ENCODE measurements around the gene GAB1. TPM values are rescaled to one million over a fixed set of nuclear protein-coding genes. Genes with fewer than 3 reads are reported as not detected.

Gene GAB1
- total RNA-seq, 1 experiment from 2014 or later = 15.3 TPM

DNA sequence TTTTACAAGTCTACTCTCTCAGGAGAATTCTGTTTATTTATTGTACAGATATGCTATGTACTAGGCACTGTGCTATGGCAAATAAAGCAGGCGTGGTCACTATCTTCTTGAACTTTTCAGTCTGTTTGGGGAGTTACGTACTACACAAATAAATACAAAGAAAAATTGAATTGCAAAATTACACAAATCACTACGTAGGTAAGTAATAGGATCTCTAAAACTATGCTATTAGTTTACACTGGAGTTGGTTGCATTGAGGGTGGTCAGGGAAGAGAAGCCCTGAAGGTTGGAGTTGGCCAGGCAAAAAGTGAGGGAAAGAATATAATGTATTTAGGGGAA, 75.7 kb downstream of the GAB1 start:
- Histone ChIP-seq H2BK15ac (ENCODE audit: low read depth, low read length) (no peak overlapping the region), H3K4ac (ENCODE audit: low read depth, low read length) (no peak overlapping the region), H3K79me1 (ENCODE audit: insufficient read depth, low read depth, low read length, poor library complexity, severe bottlenecking) (no peaks in the 10 kb centered on the region), H3K4me2 (ENCODE audit: insufficient read depth, insufficient read length, low read length) (no peak overlapping the region), H3K56ac (ENCODE audit: insufficient read length, low read depth, low read length) (no peak overlapping the region), H3K14ac (ENCODE audit: insufficient read depth, low read length) (no peak overlapping the region), H4K20me1 (ENCODE audit: control insufficient read depth, insufficient read depth, insufficient read length) (no peaks in the 10 kb centered on the region), H3K79me2 (ENCODE audit: insufficient read depth, low read length) (no peaks in the 10 kb centered on the region), H2AK5ac (ENCODE audit: insufficient read length, low read length) (no peak overlapping the region), H2BK5ac (ENCODE audit: insufficient read length, low read length) (no peak overlapping the region), H4K8ac (replicated peaks; ENCODE audit: insufficient read length, low read depth, low read length) (no peak overlapping the region), H3K9me3 (ENCODE audit: control insufficient read depth, low read depth, low read length) (no peaks in the 10 kb centered on the region), H3K27ac (ENCODE audit: insufficient read length, low read depth, low read length) (no peak overlapping the region), H3T11ph (ENCODE audit: low read length) (no peak overlapping the region), H4K5ac (ENCODE audit: insufficient read length, low read depth, low read length) (no peak overlapping the region), H3K23ac (ENCODE audit: insufficient read length, low read depth, low read length) (no peak overlapping the region), H3K4me1 (ENCODE audit: insufficient read depth, low read length) (no peaks in the 10 kb centered on the region), H4K91ac (ENCODE audit: insufficient read length, low read depth, low read length) (no peak overlapping the region), H3K27me3 (ENCODE audit: insufficient read depth, low read length) (no peaks in the 10 kb centered on the region), H2BK12ac (ENCODE audit: insufficient read length, low read depth, low read length) (no peak overlapping the region), H2BK20ac (ENCODE audit: low read depth, low read length, poor library complexity, severe bottlenecking) (no peak overlapping the region), H3K23me2 (ENCODE audit: insufficient read length, low read depth, low read length, poor library complexity, severe bottlenecking) (no peaks in the 10 kb centered on the region), H3K9ac (ENCODE audit: extremely low read depth, insufficient read length, low read length) (no peak overlapping the region), H3K18ac (ENCODE audit: insufficient read length, low read depth, low read length) (no peak overlapping the region), H2BK120ac (ENCODE audit: low read depth, low read length, poor library complexity, severe bottlenecking) (no peak overlapping the region), H2AFZ (ENCODE audit: low read length) (no peak overlapping the region)
- Mint-ChIP-seq H3K27ac (no peak overlapping the region), H3K27me3 (ENCODE audit: low read depth) (no peaks in the 10 kb centered on the region), H3K4me1 (peaks cover 4 to 11% of the 10 kb centered on the region in 2 experiments; a peak in 3 of 4 replicates), H3K36me3 (ENCODE audit: insufficient read depth in 1 of 3, low read depth in 3 of 3) (peaks cover 0 to 5% (median 0%) of the 10 kb centered on the region in 3 experiments; a peak in 2 of 7 replicates), H3K9me3 (no peaks in the 10 kb centered on the region), H3K4me3 (no peak overlapping the region)
- TF ChIP-seq, protein P1, sequence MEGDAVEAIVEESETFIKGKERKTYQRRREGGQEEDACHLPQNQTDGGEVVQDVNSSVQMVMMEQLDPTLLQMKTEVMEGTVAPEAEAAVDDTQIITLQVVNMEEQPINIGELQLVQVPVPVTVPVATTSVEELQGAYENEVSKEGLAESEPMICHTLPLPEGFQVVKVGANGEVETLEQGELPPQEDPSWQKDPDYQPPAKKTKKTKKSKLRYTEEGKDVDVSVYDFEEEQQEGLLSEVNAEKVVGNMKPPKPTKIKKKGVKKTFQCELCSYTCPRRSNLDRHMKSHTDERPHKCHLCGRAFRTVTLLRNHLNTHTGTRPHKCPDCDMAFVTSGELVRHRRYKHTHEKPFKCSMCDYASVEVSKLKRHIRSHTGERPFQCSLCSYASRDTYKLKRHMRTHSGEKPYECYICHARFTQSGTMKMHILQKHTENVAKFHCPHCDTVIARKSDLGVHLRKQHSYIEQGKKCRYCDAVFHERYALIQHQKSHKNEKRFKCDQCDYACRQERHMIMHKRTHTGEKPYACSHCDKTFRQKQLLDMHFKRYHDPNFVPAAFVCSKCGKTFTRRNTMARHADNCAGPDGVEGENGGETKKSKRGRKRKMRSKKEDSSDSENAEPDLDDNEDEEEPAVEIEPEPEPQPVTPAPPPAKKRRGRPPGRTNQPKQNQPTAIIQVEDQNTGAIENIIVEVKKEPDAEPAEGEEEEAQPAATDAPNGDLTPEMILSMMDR (conservative IDR thresholded peaks at IDR 0.05) = no peak
- WGBS (ENCODE audit: extremely low coverage, insufficient read length, low lambda C conversion rate) = no CpG with 5 or more reads among the region's 3 CpGs
- DNase-seq = no peak
